Stimulated activated effector memory CD8-positive, alpha-beta T cell treated with anti-CD3 and anti-CD28 coated beads, Interleukin-12 subunit alpha, Interleukin-12 subunit beta, amount 100 ng/mL, for 72 hours (primary cell): ENCODE results near the gene SEMA4B.
"Not testable (repeated sequence)": the region's sequence is repeated elsewhere in the genome, so short reads cannot be mapped to it uniquely, and the experiment has no call there.

ENCODE experiments used
- ATAC-seq: fragments of 150-1000 bp; cut with Tn5 transposase; 2 replicates; pipeline ENCODE4 v1.10.0; 2021
- DNase-seq, 2 donors: peaks; one replicate each; pipeline ENCODE4 v3.0.0; 2021 to 2022; ENCODE audit warnings: low spot score in 2 of 2
- H3K27ac Mint-ChIP-seq: one replicate; pipeline ENCODE4 v1.8.0; 2022; ENCODE audit warnings: mild to moderate bottlenecking, mixed read lengths
- H3K36me3 Mint-ChIP-seq: one replicate; pipeline ENCODE4 v1.8.0; 2022; ENCODE audit warnings: mild to moderate bottlenecking, mixed read lengths
- H3K4me1 Mint-ChIP-seq: one replicate; pipeline ENCODE4 v1.8.0; 2022; ENCODE audit warnings: mixed read lengths
- H3K4me3 Mint-ChIP-seq: one replicate; pipeline ENCODE4 v1.8.0; 2022; ENCODE audit warnings: mild to moderate bottlenecking, mixed read lengths
- H3K9me3 Mint-ChIP-seq: one replicate; pipeline ENCODE4 v1.8.0; 2022; ENCODE audit warnings: mixed read lengths

SEMA4B gene

DNA sequence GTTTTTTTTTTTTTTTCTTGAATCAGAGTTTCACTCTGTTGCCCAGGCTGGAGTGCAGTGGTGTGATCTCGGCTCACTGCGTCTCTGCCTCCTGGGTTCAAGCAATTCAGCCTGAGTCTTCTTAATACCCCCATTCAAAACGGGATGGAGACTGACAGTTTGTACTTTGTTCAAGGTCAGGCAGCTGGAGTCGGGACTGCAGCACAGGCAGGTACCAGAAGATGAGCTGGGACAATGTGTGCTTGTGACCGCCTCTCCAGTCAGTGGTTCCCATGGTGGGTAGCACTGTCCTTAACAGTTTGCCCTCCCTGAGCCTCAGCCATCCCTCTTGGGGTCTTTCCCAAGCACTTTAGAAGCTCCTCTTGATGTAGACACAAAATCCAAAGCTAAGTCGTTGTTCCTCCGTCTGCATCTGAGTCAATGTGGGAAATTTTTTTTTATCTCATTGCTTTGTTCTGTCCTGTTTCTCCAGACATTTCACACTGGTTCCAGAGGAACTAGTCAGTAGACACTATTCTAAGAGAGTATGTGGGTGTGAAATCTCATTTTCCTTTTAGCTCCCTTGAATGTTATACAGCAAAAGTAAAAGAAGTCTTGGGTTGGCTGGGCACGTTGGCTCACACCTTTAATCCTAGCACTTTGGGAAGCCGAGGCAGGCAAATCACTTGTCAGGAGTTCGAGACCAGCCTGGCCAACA lies 43.0 kb downstream of the SEMA4B start:
- Mint-ChIP-seq H3K4me1 (peaks cover 3% of the 10 kb centered on the region), H3K9me3 (no peaks in the 10 kb centered on the region), H3K36me3 (peaks cover 6% of the 10 kb centered on the region), H3K4me3 (no peak overlapping the region), H3K27ac (no peak overlapping the region)
- DNase-seq (no peak), ATAC-seq (no peak)

DNA sequence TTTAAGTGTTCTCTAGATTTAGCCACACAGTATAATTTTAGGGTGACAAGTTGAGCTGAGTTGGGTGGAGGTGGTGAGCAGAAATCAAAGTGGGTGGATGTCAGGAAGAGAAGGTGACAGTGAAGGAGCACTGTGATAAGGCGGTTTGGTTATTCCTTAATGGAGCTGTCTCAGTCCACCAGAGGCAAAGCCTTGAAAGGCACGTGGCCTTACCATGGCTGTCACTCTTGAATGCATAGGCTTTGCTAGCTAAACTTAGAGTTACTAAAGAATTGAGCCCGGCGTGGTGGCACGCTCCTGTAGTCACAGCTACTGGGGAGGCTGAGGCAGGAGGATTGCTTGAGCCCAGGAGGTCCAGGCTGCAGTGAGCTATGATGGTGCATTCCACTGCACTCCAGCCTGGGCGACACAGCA lies 47.7 kb downstream of the SEMA4B start:
- Mint-ChIP-seq H3K4me3 (peak overlapping the region; percentile 67), H3K4me1 (peaks cover 16% of the 10 kb centered on the region), H3K9me3 (no peaks in the 10 kb centered on the region), H3K27ac (peak overlapping the region; percentile 60), H3K36me3 (no peaks in the 10 kb centered on the region)
- ATAC-seq (peak; percentile 18), DNase-seq (no peak)

DNA sequence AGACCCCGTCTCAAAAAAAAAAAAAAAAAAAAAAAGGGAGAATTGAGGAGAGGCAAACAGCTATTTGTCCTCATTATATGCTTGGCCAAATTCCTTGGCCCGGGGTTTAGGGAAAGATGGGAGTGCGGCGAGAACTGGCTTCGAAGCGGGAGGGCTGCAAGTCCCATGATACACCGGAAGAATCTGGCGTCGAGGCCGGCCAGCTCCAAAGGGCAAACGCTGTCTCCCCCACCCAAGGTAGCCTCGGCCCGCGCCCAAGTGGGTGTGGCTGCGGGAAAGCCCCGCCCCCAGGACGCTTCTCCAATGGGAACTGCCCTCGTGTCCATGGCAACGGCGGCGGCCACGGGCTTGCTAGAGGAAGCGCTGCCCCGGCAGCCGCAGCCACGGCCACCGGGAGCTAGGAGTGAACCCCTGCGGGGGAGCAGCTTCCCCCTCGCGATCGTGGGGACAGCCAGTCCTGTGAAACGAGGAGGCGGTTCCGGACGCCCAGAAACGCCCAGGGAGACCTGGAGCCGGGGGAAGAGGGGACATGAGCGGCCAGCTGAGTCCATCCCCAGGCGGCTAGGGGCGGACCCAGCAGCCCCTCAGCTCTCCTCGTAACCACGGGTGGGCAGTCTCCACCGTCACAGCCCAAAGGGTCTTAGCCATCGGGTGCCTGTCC lies 48.2 kb downstream of the SEMA4B start, which contains the start of gene TTLL13:
TSS of gene TTLL13 (plus strand) at position 354 of the 661 bp plus-strand sequence. CDS start 1,075 bp downstream, outside the sequence.
- Mint-ChIP-seq H3K36me3 (no peaks in the 10 kb centered on the region), H3K4me3 (peak within 1 kb of the TSS; percentile 67), H3K27ac (peak within 1 kb of the TSS; percentile 60), H3K9me3 (no peaks in the 10 kb centered on the region), H3K4me1 (peaks cover 16% of the 10 kb centered on the region)
- ATAC-seq, result peak; percentile 87
- DNase-seq, result peak; percentile 78 to 89

DNA sequence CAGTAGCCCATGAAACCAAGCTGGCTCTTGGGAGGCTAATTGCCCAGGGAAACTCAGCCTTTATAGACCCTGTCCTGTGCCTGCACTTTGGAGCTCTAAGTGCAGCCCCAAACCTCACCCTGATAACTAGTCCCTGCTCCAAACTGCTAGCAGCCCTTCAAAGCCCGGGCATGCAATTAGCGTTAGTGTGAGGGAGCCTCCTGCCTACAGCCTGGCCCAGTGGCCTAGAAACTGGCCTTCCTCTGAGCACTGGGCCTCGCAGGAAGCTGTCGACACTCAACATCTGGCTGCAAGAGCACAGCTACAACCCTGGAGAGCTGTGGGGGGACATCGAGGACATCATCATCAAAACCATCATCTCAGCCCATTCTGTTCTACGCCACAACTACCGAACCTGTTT lies 56.6 kb downstream of the SEMA4B start:
- Mint-ChIP-seq H3K36me3 (no peaks in the 10 kb centered on the region), H3K4me3 (no peak overlapping the region), H3K27ac (no peak overlapping the region), H3K9me3 (no peaks in the 10 kb centered on the region), H3K4me1 (peaks cover 20% of the 10 kb centered on the region)
- DNase-seq, result no peak
- no peak for ATAC-seq

DNA sequence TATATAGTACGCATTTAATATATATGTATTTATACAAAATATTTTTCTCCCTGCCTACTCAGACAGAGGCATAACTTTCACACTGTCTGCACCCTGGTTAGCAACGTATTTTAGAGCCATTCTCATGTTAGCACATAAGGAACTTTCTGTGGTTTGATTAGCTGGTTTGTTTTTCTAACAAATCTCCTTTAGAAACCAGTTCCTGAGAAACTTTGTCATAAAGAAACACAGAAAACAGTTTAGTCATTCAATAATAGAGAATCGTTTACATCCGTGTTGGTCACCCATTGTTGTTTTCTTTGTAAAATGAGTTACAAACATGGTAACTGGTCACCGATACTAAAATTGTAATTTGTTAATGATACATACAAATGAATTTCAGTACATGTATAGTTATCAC lies 58.4 kb downstream of the SEMA4B start:
- Mint-ChIP-seq H3K4me3 (peak overlapping the region; percentile 20), H3K27ac (peak overlapping the region; percentile 85), H3K9me3 (no peaks in the 10 kb centered on the region), H3K36me3 (no peaks in the 10 kb centered on the region), H3K4me1 (peaks cover 31% of the 10 kb centered on the region)
- no peak for DNase-seq
- ATAC-seq, result peak; percentile 94

GRCh38 chr15:90260731-90261130 lies 59.6 kb downstream of the SEMA4B start:
- not testable (repeated sequence) for H3K9me3 Mint-ChIP-seq, DNase-seq, H3K4me3 Mint-ChIP-seq, H3K27ac Mint-ChIP-seq, ATAC-seq
- H3K4me1 Mint-ChIP-seq, result peaks cover 38% of the 10 kb centered on the region
- H3K36me3 Mint-ChIP-seq, result peaks cover 11% of the 10 kb centered on the region

- Mint-ChIP-seq H3K9me3 (no peaks in the 10 kb centered on the region), H3K4me3 (no peak overlapping the region), H3K36me3 (peaks cover 22% of the 10 kb centered on the region), H3K27ac (no peak overlapping the region), H3K4me1 (peaks cover 33% of the 10 kb centered on the region)
- no peak for DNase-seq
- no peak for ATAC-seq
Measured at GRCh38 chr15:90261811-90262210, 60.7 kb downstream of the SEMA4B start.

- Mint-ChIP-seq H3K9me3 (no peaks in the 10 kb centered on the region), H3K4me1 (peaks cover 38% of the 10 kb centered on the region), H3K4me3 (no peak overlapping the region), H3K36me3 (peaks cover 28% of the 10 kb centered on the region), H3K27ac (peak overlapping the region; percentile 1)
- no peak for DNase-seq
- no peak for ATAC-seq
Measured at GRCh38 chr15:90262426-90262825, 61.3 kb downstream of the SEMA4B start.

- DNase-seq (peak; percentile 18 to 66), ATAC-seq (peak; percentile 72)
- H3K4me3 Mint-ChIP-seq, result peak overlapping the region; percentile 98
- no peaks in the 10 kb centered on the region for H3K9me3 Mint-ChIP-seq
- peaks cover 51% of the 10 kb centered on the region for H3K36me3 Mint-ChIP-seq
- H3K27ac Mint-ChIP-seq, result peak overlapping the region; percentile 96
- peaks cover 52% of the 10 kb centered on the region for H3K4me1 Mint-ChIP-seq
Measured at GRCh38 chr15:90264671-90265070, 63.5 kb downstream of the SEMA4B start.

DNA sequence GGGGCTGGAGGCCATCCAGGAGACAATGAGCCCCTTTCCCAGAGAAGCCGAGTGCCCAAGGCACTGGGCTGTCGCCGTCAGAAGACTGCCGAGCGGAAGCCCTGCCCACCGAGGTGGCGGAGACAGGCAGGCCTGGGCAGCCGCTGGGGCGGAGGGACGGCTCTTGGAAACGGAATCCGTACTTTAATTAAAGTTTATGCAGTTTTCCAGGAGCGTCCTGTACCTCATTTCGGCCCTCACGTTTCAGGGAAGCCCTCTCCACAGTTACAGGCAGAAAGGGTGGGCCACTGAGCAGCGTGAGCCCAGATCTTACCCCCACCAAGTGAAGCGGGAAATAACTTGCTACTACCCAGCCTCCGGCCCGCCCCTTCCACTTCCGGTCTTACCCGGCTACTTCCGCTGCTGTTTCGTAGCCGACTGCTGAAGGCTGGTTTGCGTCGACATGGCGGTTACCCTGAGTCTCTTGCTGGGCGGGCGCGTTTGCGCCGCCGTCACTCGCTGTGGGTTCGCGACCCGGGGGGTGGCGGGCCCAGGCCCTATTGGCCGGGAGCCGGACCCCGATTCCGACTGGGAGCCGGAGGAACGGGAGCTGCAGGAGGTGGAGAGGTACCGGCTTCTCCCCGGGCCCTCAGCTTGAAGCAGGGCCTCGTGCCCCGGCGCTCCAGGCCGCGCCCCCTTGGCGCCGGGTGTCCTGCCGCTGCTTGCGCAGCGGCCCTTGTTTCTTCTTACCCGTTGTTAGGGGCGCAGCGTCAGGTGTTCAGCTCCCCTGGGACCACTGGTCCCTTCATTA lies 64.3 kb downstream of the SEMA4B start, which contains the start of gene NGRN:
TSS of gene NGRN (plus strand) at position 402 of the 790 bp plus-strand sequence. CDS start at position 443, 41 bp downstream.
- Mint-ChIP-seq H3K27ac (peak within 1 kb of the TSS; percentile 96), H3K4me3 (peak within 1 kb of the TSS; percentile 98), H3K9me3 (no peaks in the 10 kb centered on the region), H3K36me3 (peaks cover 59% of the 10 kb centered on the region), H3K4me1 (peaks cover 56% of the 10 kb centered on the region)
- DNase-seq (peak; percentile 74 to 97), ATAC-seq (peak; percentile 92)

GRCh38 chr15:90266061-90266431 lies 64.9 kb downstream of the SEMA4B start:
- DNase-seq (peak in 1 of 2 donors; percentile 8), ATAC-seq (peak; percentile 38)
- Mint-ChIP-seq H3K9me3 (no peaks in the 10 kb centered on the region), H3K27ac (peak overlapping the region; percentile 96), H3K4me1 (peaks cover 62% of the 10 kb centered on the region), H3K36me3 (peaks cover 64% of the 10 kb centered on the region), H3K4me3 (peak overlapping the region; percentile 98)

DNA sequence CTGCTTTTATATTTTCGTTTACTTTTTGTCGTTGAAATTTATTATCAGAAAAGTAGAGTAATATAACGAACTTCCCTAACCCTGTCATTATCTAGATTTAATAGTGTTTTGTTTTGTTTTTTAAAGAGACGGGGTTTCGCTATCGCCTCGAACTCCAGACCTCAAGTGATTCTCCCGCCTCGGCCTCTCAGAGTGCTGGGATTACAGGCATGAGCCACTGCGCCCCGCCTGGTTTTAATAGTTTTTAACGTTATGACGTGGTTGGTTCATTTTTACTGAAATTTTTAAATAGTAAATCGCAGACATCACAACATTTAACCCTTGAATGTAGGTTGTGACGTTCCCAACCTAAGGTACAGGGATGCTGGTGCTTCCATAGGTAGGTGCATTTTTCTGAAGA lies 65.4 kb downstream of the SEMA4B start:
- H3K27ac Mint-ChIP-seq, result peak overlapping the region; percentile 96
- peaks cover 66% of the 10 kb centered on the region for H3K4me1 Mint-ChIP-seq
- peaks cover 69% of the 10 kb centered on the region for H3K36me3 Mint-ChIP-seq
- peak overlapping the region; percentile 98 for H3K4me3 Mint-ChIP-seq
- no peak for ATAC-seq
- no peak for DNase-seq
- no peaks in the 10 kb centered on the region for H3K9me3 Mint-ChIP-seq

GRCh38 chr15:90268415-90268814 lies 67.3 kb downstream of the SEMA4B start:
- Mint-ChIP-seq H3K9me3 (no peaks in the 10 kb centered on the region), H3K36me3 (peaks cover 88% of the 10 kb centered on the region), H3K4me3 (peak overlapping the region; percentile 98), H3K4me1 (peaks cover 65% of the 10 kb centered on the region), H3K27ac (peak overlapping the region; percentile 17)
- no peak for DNase-seq
- no peak for ATAC-seq

GRCh38 chr15:90270502-90271150 lies 69.5 kb downstream of the SEMA4B start:
- ATAC-seq (no peak), DNase-seq (no peak)
- peak overlapping the region; percentile 82 for H3K27ac Mint-ChIP-seq
- peaks cover 54% of the 10 kb centered on the region for H3K4me1 Mint-ChIP-seq
- H3K4me3 Mint-ChIP-seq, result no peak overlapping the region
- H3K9me3 Mint-ChIP-seq, result no peaks in the 10 kb centered on the region
- H3K36me3 Mint-ChIP-seq, result peaks cover 100% of the 10 kb centered on the region
